Hepatocyte (in vitro differentiated cells): ENCODE results near the gene MYO3B. TPM values are rescaled to one million over a fixed set of nuclear protein-coding genes. Genes with fewer than 3 reads are reported as not detected.

Experiments
- DNase-seq: peaks from one replicate; pipeline ENCODE4 v3.0.0-alpha.2; 2016; ENCODE audit warnings: low spot score
- H2AFZ ChIP-seq: fragments of 200-600 bp; sonication (generic); 2 replicates; pipeline ENCODE4 v1.6.0; 2016; ENCODE audit warnings: antibody characterized with exemption, mild to moderate bottlenecking
- H3K27ac ChIP-seq: fragments of 200-600 bp; sonication (generic); 2 replicates; pipeline ENCODE4 v1.5.1; 2016; ENCODE audit warnings: mild to moderate bottlenecking
- H3K27me3 ChIP-seq: fragments of 200-600 bp; sonication (generic); 2 replicates; pipeline ENCODE4 v1.6.1; 2016
- H3K36me3 ChIP-seq: fragments of 200-600 bp; sonication (generic); replicated peaks from 2 replicates; pipeline ENCODE4 v1.5.1; 2016; ENCODE audit warnings: low read depth; ENCODE audit not compliant: insufficient read depth
- H3K4me1 ChIP-seq: fragments of 200-600 bp; sonication (generic); 2 replicates; pipeline ENCODE4 v1.5.1; 2016; ENCODE audit warnings: mild to moderate bottlenecking, moderate library complexity; ENCODE audit not compliant: insufficient read depth
- H3K4me2 ChIP-seq: fragments of 200-600 bp; sonication (generic); 2 replicates; pipeline ENCODE4 v1.6.0; 2016
- H3K4me3 ChIP-seq: fragments of 200-600 bp; sonication (generic); 2 replicates; pipeline ENCODE4 v1.5.1; 2016; ENCODE audit warnings: mild to moderate bottlenecking
- H3K79me2 ChIP-seq: fragments of 200-600 bp; sonication (generic); 2 replicates; pipeline ENCODE4 v1.6.0; 2017; ENCODE audit warnings: mild to moderate bottlenecking
- H3K9me2 ChIP-seq: fragments of 200-600 bp; sonication (generic); replicated peaks from 2 replicates; pipeline ENCODE4 v1.6.0; 2017; ENCODE audit warnings: mild to moderate bottlenecking; ENCODE audit not compliant: insufficient read depth
- H3K9me3 ChIP-seq: fragments of 200-600 bp; sonication (generic); 2 replicates; pipeline ENCODE4 v1.5.1; 2016; ENCODE audit warnings: low read depth, mild to moderate bottlenecking
- H4K20me1 ChIP-seq: fragments of 200-600 bp; sonication (generic); 2 replicates; pipeline ENCODE4 v1.6.0; 2016; ENCODE audit warnings: mild to moderate bottlenecking; ENCODE audit not compliant: insufficient read depth, poor library complexity, severe bottlenecking
- CTCF ChIP-seq: fragments of 200-600 bp; sonication (generic); IDR thresholded peaks from 2 replicates; pipeline ENCODE4 v1.5.1; 2016; ENCODE audit warnings: antibody characterized with exemption, mild to moderate bottlenecking; ENCODE audit not compliant: poor library complexity
- EZH2 ChIP-seq: fragments of 200-600 bp; sonication (generic); IDR thresholded peaks from 2 replicates; pipeline ENCODE4 v1.6.1; 2016; ENCODE audit warnings: antibody characterized with exemption, mild to moderate bottlenecking, borderline replicate concordance
- EZH2phosphoT487 ChIP-seq: fragments of 200-600 bp; sonication (generic); IDR thresholded peaks from one replicate; pipeline ENCODE4 v1.6.1; 2018; ENCODE audit warnings: antibody characterized with exemption, mild to moderate bottlenecking, low read depth, moderate library complexity; ENCODE audit not compliant: unreplicated experiment, severe bottlenecking
- WGBS: methylation state at CpG from one replicate; pipeline ENCODE4 v1.1.6; 2016; ENCODE audit warnings: low lambda C conversion rate; ENCODE audit errors: missing lambda C conversion rate; 5-methylcytosine and 5-hydroxymethylcytosine counted together
- polyA plus RNA-seq: library from polyadenylated mRNA; unstranded; fragments of >200 nt; fragmentation: Nextera tagmentation; extraction: Ambion mirVana; gene quantifications from 2 replicates; pipeline ENCODE4 v1.2.1, GENCODE V29; 2016
- total RNA-seq: library from RNA; depleted of rRNA; stranded (reverse); fragments of >200 nt; gene quantifications from 2 replicates; pipeline ENCODE4 v1.2.3, GENCODE V29; 2014

Gene MYO3B
- total and polyA plus RNA-seq, 2 experiments from 2014 or later, result 0.63 to 1.1 TPM

GRCh38 chr2:170227951-170228350, 50.0 kb downstream of the MYO3B start:
- TF ChIP-seq EZH2phosphoT487, result no peak
- TF ChIP-seq CTCF, result no peak
- no peak for TF ChIP-seq EZH2

GRCh38 chr2:170228429-170228828, 50.5 kb downstream of the MYO3B start:
- H3K4me3 ChIP-seq, result no peak overlapping the region
- no peak overlapping the region for H3K27ac ChIP-seq
- H2AFZ ChIP-seq, result no peak overlapping the region
- H4K20me1 ChIP-seq, result no peaks in the 10 kb centered on the region
- no peak overlapping the region for H3K4me2 ChIP-seq
- 81% methylated on average over 3 of the region's 3 CpGs for WGBS
- H3K27me3 ChIP-seq, result no peaks in the 10 kb centered on the region
- H3K9me3 ChIP-seq, result no peaks in the 10 kb centered on the region
- H3K36me3 ChIP-seq, result no peaks in the 10 kb centered on the region
- no peaks in the 10 kb centered on the region for H3K4me1 ChIP-seq
- no peaks in the 10 kb centered on the region for H3K9me2 ChIP-seq
- H3K79me2 ChIP-seq, result no peaks in the 10 kb centered on the region
- no peak for TF ChIP-seq EZH2
- no peak for TF ChIP-seq EZH2phosphoT487
- TF ChIP-seq CTCF, result no peak
- DNase-seq, result no peak

More at GRCh38 chr2:170227951-170228350, 50.0 kb downstream of the MYO3B start:
- 74% methylated on average over 4 of the region's 4 CpGs for WGBS
- no peak overlapping the region for H2AFZ ChIP-seq
- no peak for DNase-seq
- no peak overlapping the region for H3K27ac ChIP-seq
- no peak overlapping the region for H3K4me3 ChIP-seq
- H3K4me2 ChIP-seq, result no peak overlapping the region
- H3K36me3 ChIP-seq, result no peaks in the 10 kb centered on the region
- no peaks in the 10 kb centered on the region for H3K4me1 ChIP-seq
- no peaks in the 10 kb centered on the region for H3K27me3 ChIP-seq
- no peaks in the 10 kb centered on the region for H3K79me2 ChIP-seq
- no peaks in the 10 kb centered on the region for H3K9me3 ChIP-seq
- no peaks in the 10 kb centered on the region for H4K20me1 ChIP-seq
- H3K9me2 ChIP-seq, result no peaks in the 10 kb centered on the region

- Histone ChIP-seq H3K9me3 (no peaks in the 10 kb centered on the region), H3K4me2 (no peak overlapping the region), H3K27ac (no peak overlapping the region), H3K27me3 (no peaks in the 10 kb centered on the region), H2AFZ (no peak overlapping the region), H3K79me2 (no peaks in the 10 kb centered on the region), H3K9me2 (no peaks in the 10 kb centered on the region), H3K4me1 (no peaks in the 10 kb centered on the region), H3K4me3 (no peak overlapping the region), H3K36me3 (no peaks in the 10 kb centered on the region), H4K20me1 (no peaks in the 10 kb centered on the region)
- TF ChIP-seq EZH2 (no peak), CTCF (no peak), EZH2phosphoT487 (no peak)
- DNase-seq, result no peak
Measured at GRCh38 chr2:170229125-170229524, 51.2 kb downstream of the MYO3B start.

- WGBS, result 88% methylated on average over 2 of the region's 2 CpGs
- Histone ChIP-seq H3K9me2 (no peaks in the 10 kb centered on the region), H2AFZ (no peak overlapping the region)
Measured at GRCh38 chr2:170229744-170230143, 51.8 kb downstream of the MYO3B start.

More at GRCh38 chr2:170229744-170230143, 51.8 kb downstream of the MYO3B start:
- Histone ChIP-seq H3K9me3 (no peaks in the 10 kb centered on the region), H3K4me2 (no peak overlapping the region), H3K4me1 (no peaks in the 10 kb centered on the region), H3K4me3 (no peak overlapping the region), H3K27me3 (peaks cover under 1% of the 10 kb centered on the region), H3K36me3 (no peaks in the 10 kb centered on the region), H3K27ac (no peak overlapping the region), H4K20me1 (no peaks in the 10 kb centered on the region), H3K79me2 (no peaks in the 10 kb centered on the region)
- no peak for TF ChIP-seq CTCF
- no peak for TF ChIP-seq EZH2phosphoT487
- no peak for TF ChIP-seq EZH2
- no peak for DNase-seq
